Esophagus (tissue), 2 donors: ENCODE measurements around the gene KISS1. TPM values are rescaled to one million over a fixed set of nuclear protein-coding genes. Genes with fewer than 3 reads are reported as not detected.

ENCODE experiments used
- H3K27ac ChIP-seq, 2 donors: one replicate each; pipeline ENCODE4 v1.5.1; 2013; ENCODE audit warnings: low read depth in 2 of 2, mild to moderate bottlenecking in 2 of 2, inconsistent platforms in 1 of 2, low read length in 1 of 2, moderate library complexity in 1 of 2
- H3K27me3 ChIP-seq, 2 donors: one replicate each; pipeline ENCODE4 v1.6.1; 2013; ENCODE audit warnings: low read length in 2 of 2, control low read depth in 1 of 2, mild to moderate bottlenecking in 1 of 2; ENCODE audit not compliant: insufficient read depth in 2 of 2, control insufficient read depth in 1 of 2
- H3K36me3 ChIP-seq, 2 donors: one replicate each; pipeline ENCODE4 v1.6.1; 2013; ENCODE audit warnings: low read length in 1 of 2; ENCODE audit not compliant: control insufficient read depth in 2 of 2, insufficient read depth in 2 of 2
- H3K4me1 ChIP-seq, 2 donors: one replicate each; pipeline ENCODE4 v1.6.1; 2013; ENCODE audit warnings: low read length in 1 of 2; ENCODE audit not compliant: control insufficient read depth in 2 of 2, insufficient read depth in 2 of 2
- H3K4me3 ChIP-seq, 2 donors: one replicate each; pipeline ENCODE4 v1.5.1; 2013; ENCODE audit warnings: low read length in 2 of 2, mild to moderate bottlenecking in 2 of 2, low read depth in 1 of 2, moderate library complexity in 1 of 2
- H3K9me3 ChIP-seq, 2 donors: one replicate each; pipeline ENCODE4 v1.6.1; 2013; ENCODE audit warnings: mild to moderate bottlenecking in 2 of 2, low read depth in 1 of 2, low read length in 1 of 2, moderate library complexity in 1 of 2; ENCODE audit not compliant: control insufficient read depth in 2 of 2, insufficient read depth in 1 of 2
- whole genome bisulfite sequencing, 2 donors: extraction: QIAGEN DNeasy Blood & Tissue Kit; methylation state at CpG; one replicate each; pipeline ENCODE4 v1.1.7; 2013; 5-methylcytosine and 5-hydroxymethylcytosine counted together
- polyA plus RNA-seq, 2 donors: library from polyadenylated mRNA; stranded (reverse); fragments of 200-250 nt; gene quantifications; one replicate each; pipeline ENCODE4 v1.2.3, GENCODE V29; 2013
- donor health status: healthy with polysubstance abuse.
- donor health status: Bipolar disorder and iron deficiency.

Gene KISS1
- polyA plus RNA-seq, 2 donors = not detected

DNA sequence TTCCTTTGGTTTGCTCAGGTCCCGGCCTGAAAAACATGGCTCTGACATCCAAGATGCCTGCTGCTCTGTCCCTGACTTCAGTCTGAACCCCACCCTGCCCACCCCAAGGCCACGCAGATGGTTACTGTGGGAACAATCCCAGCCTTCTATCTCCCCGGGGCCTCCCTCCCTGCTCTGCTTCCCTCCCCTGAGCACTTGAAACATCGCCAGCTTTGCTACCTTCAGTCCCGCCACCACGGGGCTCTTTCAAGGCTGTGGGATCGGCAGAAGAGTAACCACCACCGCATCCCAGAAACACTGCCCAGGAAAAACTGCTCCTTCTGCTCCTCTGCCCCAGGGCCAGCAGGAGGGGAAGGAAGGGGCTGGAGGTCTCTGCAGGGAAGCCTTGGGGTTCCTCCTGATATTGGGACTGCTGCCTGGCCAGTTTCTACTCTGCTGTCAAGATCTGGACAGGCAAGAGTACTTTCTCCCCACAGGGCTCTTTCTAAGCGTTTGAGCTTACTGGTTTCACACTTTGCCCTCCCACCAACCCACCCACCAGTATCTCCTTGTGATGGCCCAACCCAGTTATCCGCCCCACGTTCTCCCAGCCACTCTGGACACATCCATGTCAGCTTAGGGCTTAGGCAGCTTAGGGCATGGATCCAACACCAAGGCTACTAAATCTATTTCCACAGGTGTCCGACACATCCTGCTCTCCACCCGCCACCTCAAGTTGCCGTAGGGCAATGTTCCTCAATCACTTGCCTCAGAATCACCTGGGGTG, 52.8 kb downstream of the KISS1 start:
- 68 to 81% methylated on average over 14 of the region's 14 CpGs for WGBS, 2 donors
- Histone ChIP-seq H3K27ac (no peak overlapping the region), H3K4me3 (no peak overlapping the region), H3K4me1 (peaks cover 1 to 2% of the 10 kb centered on the region in 2 donors), H3K36me3 (peaks cover 0 to 5% of the 10 kb centered on the region in 2 donors), H3K27me3 (no peaks in the 10 kb centered on the region), H3K9me3 (no peaks in the 10 kb centered on the region)

DNA sequence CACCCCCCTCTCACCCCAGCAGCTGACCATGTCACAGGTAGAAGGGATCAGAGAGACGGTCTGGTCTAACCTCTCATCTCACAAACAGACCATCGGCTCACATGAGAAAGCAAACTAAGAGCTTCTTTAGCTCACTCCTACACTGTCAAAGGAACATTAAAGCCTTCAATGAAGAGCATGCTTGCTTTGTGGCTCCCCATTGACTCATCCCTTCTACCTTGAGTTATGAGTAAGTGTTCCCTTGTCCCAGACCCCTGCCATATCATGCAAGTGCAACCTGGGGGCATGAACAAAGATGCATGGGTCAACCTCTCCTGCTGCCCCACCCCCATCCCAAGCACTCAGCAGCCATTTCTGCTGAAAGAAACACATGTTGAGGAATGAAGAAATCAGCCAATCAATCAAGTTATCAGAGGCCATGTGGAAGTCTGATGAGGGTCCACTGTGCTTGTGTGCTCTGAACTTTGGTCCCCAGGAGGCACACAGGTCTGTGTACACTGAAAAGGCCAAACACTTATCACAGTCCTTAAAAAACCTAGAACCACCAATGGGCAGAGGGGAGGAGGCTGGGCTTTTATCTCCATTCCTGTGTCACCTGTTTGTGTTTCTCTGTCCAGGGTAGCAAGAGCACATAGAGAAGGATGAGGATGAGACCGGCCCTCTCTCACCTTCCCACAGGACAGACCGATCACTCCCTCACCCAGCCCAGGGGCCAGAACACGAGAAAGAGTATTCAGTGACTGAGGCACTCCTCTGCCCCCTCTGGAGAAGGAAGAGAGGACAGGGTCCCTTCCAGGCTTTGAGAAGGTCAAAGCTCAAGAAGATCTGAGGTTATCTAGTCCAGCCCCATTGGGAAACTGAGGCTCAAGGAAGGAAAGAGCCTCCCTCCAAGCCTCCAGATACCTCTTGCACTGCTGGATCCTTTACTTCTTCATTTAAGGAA, 54.0 kb downstream of the KISS1 start:
- WGBS, 2 donors = 84 to 88% methylated on average over 5 of the region's 5 CpGs
- H3K36me3 ChIP-seq = peaks cover 5 to 7% of the 10 kb centered on the region in 2 donors
- no peaks in the 10 kb centered on the region for H3K9me3 ChIP-seq
- H3K4me1 ChIP-seq = peaks cover 2% of the 10 kb centered on the region in 2 donors
- no peaks in the 10 kb centered on the region for H3K27me3 ChIP-seq
- H3K4me3 ChIP-seq = no peak overlapping the region
- H3K27ac ChIP-seq = no peak overlapping the region

GRCh38 chr1:204141131-204141530, 55.2 kb downstream of the KISS1 start:
- Histone ChIP-seq H3K36me3 (peaks cover 5 to 7% of the 10 kb centered on the region in 2 donors), H3K27ac (no peak overlapping the region), H3K4me3 (no peak overlapping the region), H3K4me1 (peaks cover 5 to 6% of the 10 kb centered on the region in 2 donors), H3K9me3 (no peaks in the 10 kb centered on the region), H3K27me3 (no peaks in the 10 kb centered on the region)
- 80 to 85% methylated on average over 3 of the region's 3 CpGs for WGBS, 2 donors

Other genes with a start within 250 kb of the KISS1 start
- 10 to 100 TPM in 1 of 2 donors, 1 to 10 TPM in 1; 6.9 to 10.4 TPM for gene SOX13, start 123.4 kb downstream of the KISS1 start, polyA plus RNA-seq
- gene ETNK2, start 44.4 kb downstream of the KISS1 start, polyA plus RNA-seq = 10 to 100 TPM in 1 of 2 donors, 1 to 10 TPM in 1; 9.5 to 16.1 TPM
- gene REN, start 30.2 kb downstream of the KISS1 start, polyA plus RNA-seq = under 1 TPM; 0.18 to 0.27 TPM
- under 1 TPM; 0.42 to 0.81 TPM for gene GOLT1A, start 17.5 kb upstream of the KISS1 start, polyA plus RNA-seq
- gene PLEKHA6, start 163.4 kb upstream of the KISS1 start, polyA plus RNA-seq = 10 to 100 TPM; 11.0 to 36.3 TPM
- gene PPP1R15B, start 215.3 kb upstream of the KISS1 start, polyA plus RNA-seq = 10 to 100 TPM; 14.1 to 15.7 TPM